GM12878 (cell line): ENCODE results near the gene GPR152. TPM values are rescaled to one million over a fixed set of nuclear protein-coding genes. Genes with fewer than 3 reads are reported as not detected.

ENCODE experiments used
- ATAC-seq: fragments of 200-7000 bp; cut with Tn5 transposase; 3 replicates; pipeline ENCODE4 v1.9.1; 2020; ENCODE audit warnings: mild to moderate bottlenecking, moderate library complexity
- BruUV-seq: library from RNA; stranded (reverse); fragments of 400-500 nt; replicated peaks from 2 replicates; lab custom pipeline; 2021; lab: Mats Ljungman, UMichigan
- CTCF ChIA-PET: fragments of 300-600 bp; sonication (Branson Sonifier 250); formaldehyde crosslinking; extraction: SDS; loops from one replicate; lab custom pipeline; 2021; ENCODE audit warnings: inconsistent platforms; lab: Yijun Ruan, JAX
- POLR2A ChIA-PET: fragments of 350-600 bp; formaldehyde crosslinking; extraction: SDS; loops from one replicate; lab custom pipeline; 2021; ENCODE audit warnings: inconsistent platforms; lab: Charles Lee
- RAD21 ChIA-PET: fragments of 300-600 bp; sonication (Branson Sonifier 250); formaldehyde crosslinking; loops from one replicate; lab custom pipeline; 2023; ENCODE audit warnings: antibody characterized with exemption; ENCODE audit not compliant: unreplicated experiment; lab: Charles Lee
- SMC1A ChIA-PET: fragments of 300-600 bp; sonication (Branson Sonifier 250); formaldehyde crosslinking; loops from one replicate; lab custom pipeline; 2023; ENCODE audit not compliant: unreplicated experiment, uncharacterized antibody; lab: Charles Lee
- DNase-seq: peaks from one replicate; pipeline ENCODE4 v3.0.0-alpha.2; 2011; ENCODE audit warnings: low read depth, low spot score
- FAIRE-seq: peaks from 3 replicates; lab custom pipeline; 2011; peaks lifted over from hg19 to GRCh38; lab: Jason Lieb, UNC
- H2AFZ ChIP-seq: 2 replicates; pipeline ENCODE4 v1.6.0; 2011; ENCODE audit warnings: low read depth, low read length, control low read depth; ENCODE audit not compliant: control insufficient read depth
- H3K27ac ChIP-seq: 2 replicates; pipeline ENCODE4 v1.5.1; 2011; ENCODE audit warnings: control low read depth; ENCODE audit not compliant: control insufficient read depth, insufficient read depth
- H3K27me3 ChIP-seq, 2 experiments: replicated peaks in 1 of 2; 2 replicates each; pipeline versions ENCODE4 v1.6.0 to v1.6.1; 2011; ENCODE audit warnings: low read length in 1 of 2; ENCODE audit not compliant: control insufficient read depth in 2 of 2, insufficient read depth in 2 of 2
- H3K36me3 ChIP-seq, 2 experiments: 2 replicates each; pipeline ENCODE4 v1.5.1; 2011; ENCODE audit warnings: low read length in 1 of 2; ENCODE audit not compliant: control insufficient read depth in 2 of 2, insufficient read depth in 2 of 2
- H3K4me1 ChIP-seq: 2 replicates; pipeline ENCODE4 v1.6.1; 2011; ENCODE audit warnings: mild to moderate bottlenecking, low read length, moderate library complexity, mixed read lengths; ENCODE audit not compliant: control insufficient read depth, insufficient read depth
- H3K4me2 ChIP-seq: 2 replicates; pipeline ENCODE4 v1.6.0; 2011; ENCODE audit warnings: control low read depth; ENCODE audit not compliant: control insufficient read depth, insufficient read depth
- H3K4me3 ChIP-seq: fragments of 200-600 bp; sonication (generic); 2 replicates; pipeline ENCODE4 v1.5.1; 2016
- H3K79me2 ChIP-seq: 2 replicates; pipeline ENCODE4 v1.6.0; 2011; ENCODE audit warnings: low read length; ENCODE audit not compliant: control insufficient read depth, insufficient read depth
- H3K9ac ChIP-seq: 2 replicates; pipeline ENCODE4 v1.8.0; 2011; ENCODE audit warnings: low read length, control low read depth, mixed read lengths; ENCODE audit not compliant: control insufficient read depth, insufficient read depth
- H3K9me3 ChIP-seq: replicated peaks from 3 replicates; pipeline ENCODE4 v1.5.1; 2011; ENCODE audit warnings: mild to moderate bottlenecking, low read length; ENCODE audit not compliant: control insufficient read depth, insufficient read depth
- H4K20me1 ChIP-seq: 2 replicates; pipeline ENCODE4 v1.6.0; 2011; ENCODE audit not compliant: control insufficient read depth, insufficient read depth
- ATF7 ChIP-seq: fragments of 450-650 bp; IDR thresholded peaks from 2 replicates; pipeline ENCODE4 v1.6.1; 2016; ENCODE audit warnings: low read depth, mild to moderate bottlenecking
- DPF2 ChIP-seq: fragments of 450-650 bp; IDR thresholded peaks from 2 replicates; pipeline ENCODE4 v1.6.1; 2017; ENCODE audit warnings: mild to moderate bottlenecking
- ELK1 ChIP-seq: IDR thresholded peaks from 2 replicates; pipeline ENCODE4 v1.6.1; 2012; ENCODE audit warnings: low read depth, low read length, improper control_type of control experiment
- GABPA ChIP-seq: IDR thresholded peaks from 2 replicates; pipeline ENCODE4 v1.6.1; 2014; ENCODE audit warnings: antibody characterized with exemption, low read depth, mild to moderate bottlenecking, inconsistent platforms
- HCFC1 ChIP-seq: fragments of 150-350 bp; IDR thresholded peaks from 2 replicates; pipeline ENCODE4 v1.6.1; 2014; ENCODE audit warnings: low read length
- HDAC6 ChIP-seq: fragments of 200-600 bp; sonication (generic); IDR thresholded peaks from one replicate; pipeline ENCODE4 v1.8.0; 2017; ENCODE audit warnings: antibody characterized with exemption; ENCODE audit not compliant: unreplicated experiment
- IRF3 ChIP-seq: fragments of 450-650 bp; IDR thresholded peaks from 2 replicates; pipeline ENCODE4 v1.6.1; 2014; ENCODE audit warnings: mild to moderate bottlenecking
- KAT2A ChIP-seq: conservative IDR thresholded peaks from 2 replicates; pipeline ENCODE4 v1.6.1; 2011; ENCODE audit warnings: low read depth, low read length; ENCODE audit not compliant: control insufficient read depth
- KDM1A ChIP-seq: fragments of 200-600 bp; sonication (generic); IDR thresholded peaks from 2 replicates; pipeline ENCODE4 v1.6.1; 2016; ENCODE audit warnings: borderline replicate concordance
- MEF2B ChIP-seq: fragments of 450-650 bp; IDR thresholded peaks from 2 replicates; pipeline ENCODE4 v1.6.1; 2018; ENCODE audit warnings: mild to moderate bottlenecking, moderate library complexity; ENCODE audit not compliant: partially characterized antibody, poor library complexity, severe bottlenecking
- NFYB ChIP-seq: IDR thresholded peaks from 2 replicates; pipeline ENCODE4 v1.6.1; 2011; ENCODE audit warnings: low read depth, mild to moderate bottlenecking, low read length, improper control_type of control experiment, moderate library complexity; ENCODE audit not compliant: insufficient read depth
- NR2C2 ChIP-seq: IDR thresholded peaks from 2 replicates; pipeline ENCODE4 v1.6.1; 2011; ENCODE audit warnings: borderline replicate concordance, low read depth; ENCODE audit not compliant: control insufficient read depth, insufficient read length
- PAX5 ChIP-seq: IDR thresholded peaks from 2 replicates; pipeline ENCODE4 v1.6.1; 2011; ENCODE audit warnings: low read depth, low read length, borderline replicate concordance
- POLR2AphosphoS2 ChIP-seq: IDR thresholded peaks from 2 replicates; pipeline ENCODE4 v1.6.1; 2011; ENCODE audit warnings: low read depth, mild to moderate bottlenecking, low read length, improper control_type of control experiment, moderate library complexity
- SIN3A ChIP-seq: IDR thresholded peaks from 2 replicates; pipeline ENCODE4 v1.6.1; 2012; ENCODE audit warnings: low read depth, low read length, improper control_type of control experiment
- SMAD5 ChIP-seq: IDR thresholded peaks from 2 replicates; pipeline ENCODE4 v1.6.1; 2016; ENCODE audit warnings: antibody characterized with exemption, low read depth
- STAT1 ChIP-seq: fragments of 450-650 bp; conservative IDR thresholded peaks from 2 replicates; pipeline ENCODE4 v1.6.1; 2014; ENCODE audit warnings: antibody characterized with exemption, mild to moderate bottlenecking
- TAF1 ChIP-seq: IDR thresholded peaks from 2 replicates; pipeline ENCODE4 v1.6.1; 2011; ENCODE audit warnings: mild to moderate bottlenecking, low read depth, low read length, borderline replicate concordance
- USF1 ChIP-seq: IDR thresholded peaks from 2 replicates; pipeline ENCODE4 v1.6.1; 2011; ENCODE audit warnings: borderline replicate concordance, low read depth, mild to moderate bottlenecking, moderate library complexity, mixed read lengths, low read length; ENCODE audit not compliant: insufficient read depth; ENCODE audit errors: extremely low read length
- YY1 ChIP-seq: IDR thresholded peaks from 2 replicates; pipeline ENCODE4 v1.6.1; 2011; ENCODE audit warnings: low read depth, mild to moderate bottlenecking, low read length
- WGBS: methylation state at CpG from one replicate; pipeline ENCODE4 v1.1.6; 2016; ENCODE audit warnings: low lambda C conversion rate; ENCODE audit not compliant: insufficient replicate concordance, insufficient coverage; ENCODE audit errors: missing lambda C conversion rate; 5-methylcytosine and 5-hydroxymethylcytosine counted together
- in situ Hi-C: fragments of 300-500 bp; cut with MboI; formaldehyde crosslinking; loops from 9 replicates; pipeline ENCODE4 v1.14.3; 2018; ENCODE audit warnings: mixed read lengths
- intact Hi-C: fragments of 100-400 bp; cut with micrococcal nuclease; formaldehyde crosslinking; loops from one replicate; pipeline ENCODE4 v1.14.2; 2022; ENCODE audit not compliant: unreplicated experiment
- polyA plus RNA-seq, 11 experiments: library from polyadenylated mRNA; depleted of rRNA in 4 of 11; unstranded in 6 of 11; stranded (reverse) in 5 of 11; fragments of >200 nt; fragmentation: Nextera tagmentation in 4 of 11; fragmentation: Illumina TruSeq in 1 of 11; extraction: Ambion mirVana in 4 of 11; extraction: Trizol in 1 of 11; gene quantifications; 1 replicate in 1 of 11; 2 replicates in 10 of 11; pipeline versions ENCODE4 v1.2.1 to v1.2.3, GENCODE V29; 2011 to 2016; ENCODE audit warnings: inconsistent platforms in 2 of 11, missing spikeins in 2 of 11, low read depth in 1 of 11
- total RNA-seq, 4 experiments: library from RNA; depleted of rRNA in 3 of 4; stranded (reverse); fragments of >200 nt in 3 of 4; fragmentation: Illumina TruSeq in 1 of 4; extraction: Trizol in 1 of 4; gene quantifications; 2 replicates each; pipeline versions ENCODE4 v1.2.1 to v1.2.3, GENCODE V29; 2013 to 2021

Gene GPR152
- total and polyA plus RNA-seq, 10 of the 15 experiments (the other 5 are each of a cell fraction or from before 2014, with no cell fraction given): not detected

- peak; percentile 97 for DNase-seq
- Histone ChIP-seq H3K4me3 (peak within 1 kb of the TSS; percentile 67), H2AFZ (peak within 1 kb of the TSS; percentile 74), H3K9ac (peak within 1 kb of the TSS; percentile 76), H3K4me2 (peak within 1 kb of the TSS; percentile 80), H3K4me1 (peaks cover 43% of the 10 kb centered on the region), H3K79me2 (peaks cover 33% of the 10 kb centered on the region), H3K9me3 (no peaks in the 10 kb centered on the region), H4K20me1 (no peaks in the 10 kb centered on the region), H3K27me3 (no peaks in the 10 kb centered on the region), H3K36me3 (no peaks in the 10 kb centered on the region; a peak in 1 of 4 replicates), H3K27ac (peak within 1 kb of the TSS; percentile 70)
- in situ Hi-C loops: no loop called here
- ChIA-PET POLR2A (interaction anchor here (0.6 to 6.8 kb wide), 12 partner anchors 14 to 130 kb away, joined by 3 to 112 read pairs (median 4); partner anchors contain the start of genes GSTP1, POLD4, PPP1CA and PTPRCAP), CTCF (interaction anchor here (0.6 to 6.7 kb wide), 8 partner anchors 14 to 1171 kb away, joined by 3 to 37 read pairs (median 4); partner anchors contain the start of genes PITPNM1, PPP1CA, RAD9A and TBC1D10C), RAD21 (interaction anchor here (0.6 to 6.9 kb wide), 8 partner anchors 15 to 130 kb away, joined by 3 to 95 read pairs (median 4); partner anchors contain the start of genes PITPNM1, POLD4, PPP1CA and PTPRCAP), SMC1A (interaction anchor here (0.7 to 6.2 kb wide), 6 partner anchors 15 to 213 kb away, joined by 3 to 43 read pairs (median 4); partner anchors contain the start of genes PPP1CA, PTPRCAP and TMEM134)
- peak; percentile 80 for FAIRE-seq
- intact Hi-C loops: loop anchor here (2.0 to 10.0 kb wide), 2 partner anchors 80 to 218 kb away; partner anchors contain the start of gene GRK2
- peak; percentile 77 for ATAC-seq
- BruUV-seq: TSS peak; percentile 78
- WGBS: 8% methylated on average over 60 of the region's 60 CpGs
- TF ChIP-seq HCFC1 (peak; percentile 77), MEF2B (peak; percentile 42), NFYB (peak; percentile 82), SIN3A (0 out of 2 replicates have a peak, but pooled peaks have one; percentile 54), KAT2A (no peak), POLR2AphosphoS2 (peak; percentile 33), IRF3 (peak; percentile 62), USF1 (no peak), SMAD5 (peak; percentile 67; the same call in 1 of the 2 replicates), HDAC6 (no peak), STAT1 (peak; percentile 70; the same call in 1 of the 2 replicates), PAX5 (no peak), NR2C2 (no peak), TAF1 (peak; percentile 88; the same call in 1 of the 2 replicates), YY1 (peak; percentile 100), ATF7 (no peak), ELK1 (peak; percentile 73), DPF2 (peak; percentile 83), KDM1A (no peak), GABPA (no peak)
Observed at GRCh38 chr11:67482827-67483798, 30.6 kb upstream of the GPR152 start, which contains the start of gene AIP. Gene AIP (plus strand): TSS chr11:67483026. CDS start chr11:67483159, 133 bp downstream.
